Stomach (tissue), 4 donors: ENCODE measurements around the gene F11R.

Source experiments
- CTCF ChIP-seq, 7 experiments: fragments of 450-650 bp in 4 of 7; fragments of 200-600 bp in 3 of 7; sonication (generic) in 3 of 7; IDR thresholded peaks; one replicate each; pipeline ENCODE4 v1.5.1; 2016 to 2019; ENCODE audit warnings: antibody characterized with exemption in 7 of 7, control low read depth in 2 of 7, mild to moderate bottlenecking in 1 of 7
- POLR2A ChIP-seq, 4 donors: fragments of 450-650 bp; IDR thresholded peaks; one replicate each; pipeline ENCODE4 v1.6.1; 2016; ENCODE audit warnings: antibody characterized with exemption in 4 of 4, control low read depth in 2 of 4, mild to moderate bottlenecking in 1 of 4, moderate library complexity in 1 of 4

DNA sequence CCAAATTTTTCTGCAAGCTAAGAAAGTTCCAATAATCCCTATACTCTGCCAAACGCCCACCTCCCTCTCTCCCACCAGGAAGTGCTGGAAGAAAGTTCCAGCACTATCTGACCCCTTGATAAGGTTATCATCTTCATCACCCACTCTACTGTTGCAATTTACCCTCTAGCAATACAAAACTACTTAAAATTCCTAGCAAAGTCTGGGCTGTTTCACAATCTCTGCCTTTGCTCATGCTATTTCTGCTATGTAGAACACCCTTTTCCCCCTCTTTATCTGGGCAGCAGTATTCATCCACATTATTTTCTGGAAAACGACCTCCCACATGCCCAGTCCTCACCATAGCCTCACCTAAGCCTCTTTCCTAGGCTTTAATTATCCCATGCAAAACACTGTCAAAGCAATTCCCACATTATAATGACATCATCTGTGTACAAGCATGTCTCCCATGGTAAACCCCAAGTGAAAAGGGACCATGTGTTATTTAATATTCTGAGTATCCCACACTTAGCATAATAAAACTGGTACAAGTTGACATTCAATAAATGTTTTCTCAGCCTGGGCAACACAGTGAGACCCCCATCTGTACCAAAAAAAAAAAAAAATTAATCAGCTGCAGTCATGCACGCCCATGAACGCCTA lies 12.0 kb downstream of the F11R start:
- TF ChIP-seq CTCF (IDR thresholded peaks at IDR 0.05) (no peak), POLR2A (IDR thresholded peaks at IDR 0.05) (no peak)
